Suppressor macrophage treated with lipopolysaccharide for 1 hour (primary cell): ENCODE measurements around the gene SCNN1G.

ENCODE experiments used
- DNase-seq, 3 donors: peaks; one replicate each; pipeline ENCODE4 v3.0.0-alpha.2; 2020 to 2022

SCNN1G gene

DNA sequence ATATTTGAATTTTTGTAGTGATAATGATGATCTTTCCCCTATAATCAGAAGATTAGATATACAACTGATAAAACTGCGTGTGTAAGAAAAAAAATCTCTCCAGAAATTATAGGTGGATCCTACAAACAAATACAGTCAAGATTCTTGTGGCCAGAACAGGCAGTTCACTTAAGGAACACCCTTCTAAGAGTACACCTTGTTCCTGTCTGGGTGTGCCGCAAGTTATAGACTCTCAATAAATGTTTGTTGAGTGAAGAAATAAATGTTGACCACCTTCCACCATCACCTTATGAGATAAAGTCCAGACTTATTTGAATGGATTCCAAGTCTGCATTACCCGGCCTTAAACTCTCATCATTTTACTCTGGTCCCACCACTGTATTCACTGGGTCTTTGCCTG lies 73.9 kb downstream of the SCNN1G start:
- DNase-seq: no peak

DNA sequence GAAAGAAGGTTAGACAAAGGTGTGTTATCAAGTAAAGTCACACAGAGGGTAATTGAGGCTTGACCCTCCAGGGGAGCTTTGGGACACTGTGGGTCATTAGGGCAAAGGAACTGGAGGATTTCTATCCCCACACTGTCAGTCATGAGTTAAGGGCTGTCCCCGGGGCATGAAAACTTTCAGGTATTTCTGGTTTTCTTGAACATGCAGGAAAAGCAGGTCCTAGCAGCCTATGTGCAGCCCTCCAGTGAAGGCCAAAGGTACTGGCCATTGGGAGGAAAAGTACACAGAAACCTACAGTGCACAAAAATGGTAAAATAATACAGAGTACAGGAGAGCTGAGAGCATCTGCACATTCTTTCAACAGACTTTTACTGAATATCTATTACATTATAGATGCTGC lies 75.1 kb downstream of the SCNN1G start:
- DNase-seq: no peak

DNA sequence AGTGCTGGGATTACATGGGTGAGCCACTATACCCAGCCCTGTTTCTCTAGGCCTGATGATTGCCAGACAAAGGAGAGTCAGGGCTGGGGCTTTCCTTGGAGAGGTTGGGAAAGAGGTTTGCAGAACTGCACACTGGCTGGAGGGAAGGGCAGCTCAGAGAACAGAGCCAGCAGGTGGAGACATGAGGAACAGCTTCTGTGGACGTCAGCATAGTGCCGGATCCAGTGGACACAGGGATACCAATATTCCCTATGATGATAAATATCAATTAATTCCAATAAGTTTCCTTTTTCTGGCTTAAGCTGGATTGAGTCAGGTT lies 76.3 kb downstream of the SCNN1G start:
- peak in 1 of 3 donors; percentile 6 for DNase-seq
